Measurements from ENCODE around the gene DZIP1L.

DZIP1L gene

GRCh38 chr3:138066383-138066782, 49.0 kb downstream of the DZIP1L start:
- DNase-seq, result no peak

- DNase-seq, result no peak
These were observed 49.5 kb downstream of the DZIP1L start for GRCh38 chr3:138065949-138066348.

GRCh38 chr3:138063416-138063815, 52.0 kb downstream of the DZIP1L start:
- no peak for DNase-seq

GRCh38 chr3:138062626-138063025, 52.8 kb downstream of the DZIP1L start:
- no peak for DNase-seq

GRCh38 chr3:138062037-138062436, 53.4 kb downstream of the DZIP1L start:
- DNase-seq, result no peak

- no peak for DNase-seq
These were observed 54.6 kb downstream of the DZIP1L start for GRCh38 chr3:138060792-138061191.

- DNase-seq, result no peak
These were observed 56.1 kb downstream of the DZIP1L start for GRCh38 chr3:138059261-138059660.

GRCh38 chr3:138057384-138057783, 58.0 kb downstream of the DZIP1L start:
- no peak for DNase-seq

- DNase-seq, result no peak
These were observed 61.4 kb downstream of the DZIP1L start for GRCh38 chr3:138054057-138054456.

- no peak for DNase-seq
These were observed 63.2 kb downstream of the DZIP1L start for GRCh38 chr3:138051947-138052802.

- DNase-seq, result no peak
These were observed 66.1 kb downstream of the DZIP1L start for GRCh38 chr3:138049157-138049919.

- DNase-seq, result no peak
These were observed 67.7 kb downstream of the DZIP1L start for GRCh38 chr3:138047596-138048158.

- DNase-seq, result no peak
These were observed 68.5 kb downstream of the DZIP1L start for GRCh38 chr3:138046955-138047354.

GRCh38 chr3:138046085-138046484, 69.3 kb downstream of the DZIP1L start:
- no peak for DNase-seq

GRCh38 chr3:138043266-138044029, 72.0 kb downstream of the DZIP1L start:
- no peak for DNase-seq

GRCh38 chr3:138042043-138042442, 73.4 kb downstream of the DZIP1L start:
- no peak for DNase-seq

GRCh38 chr3:138038725-138039462, 76.5 kb downstream of the DZIP1L start:
- no peak for DNase-seq

GRCh38 chr3:138036572-138036971, 78.8 kb downstream of the DZIP1L start:
- no peak for DNase-seq

- DNase-seq, result no peak
These were observed 80.5 kb downstream of the DZIP1L start for GRCh38 chr3:138034918-138035317.

GRCh38 chr3:138033202-138033691, 82.2 kb downstream of the DZIP1L start:
- DNase-seq, result no peak

- no peak for DNase-seq
These were observed 82.8 kb downstream of the DZIP1L start for GRCh38 chr3:138032567-138032966.

GRCh38 chr3:138031536-138031935, 83.9 kb downstream of the DZIP1L start:
- DNase-seq, result no peak
